ENCODE measurements around the gene UBA52.
A peak's percentile ranks its signal among the peaks of the same experiment; 100 is the strongest.

The UBA52 gene

GRCh38 chr19:18576383-18576782, 4.7 kb downstream of the UBA52 start:
- Histone ChIP-seq H3K4me3 (replicated peaks; ENCODE audit: insufficient read depth, low read length) (no peak overlapping the region), H3K27ac (replicated peaks) (no peak overlapping the region), H3K27me3 (ENCODE audit: insufficient read depth, poor library complexity, severe bottlenecking) (no peaks in the 10 kb centered on the region)
- DNase-seq (ENCODE audit: low read depth in 1 of 2, low spot score in 1 of 2) = no peak
- 0 out of 2 replicates have a peak, but pooled peaks have one; percentile 22 for TF ChIP-seq POLR2AphosphoS5 (IDR thresholded peaks at IDR 0.05; ENCODE audit: low read depth)
- TF ChIP-seq SPI1 (IDR thresholded peaks at IDR 0.05; ENCODE audit: borderline replicate concordance, low read depth) = no peak
- no peak for TF ChIP-seq CTCF (IDR thresholded peaks at IDR 0.05; ENCODE audit: insufficient read depth, low read length)
- TF ChIP-seq GABPA (IDR thresholded peaks at IDR 0.05; ENCODE audit: low read depth) = no peak

GRCh38 chr19:18577365-18577914, 5.8 kb downstream of the UBA52 start:
- Histone ChIP-seq H3K27me3 (ENCODE audit: insufficient read depth, poor library complexity, severe bottlenecking) (no peaks in the 10 kb centered on the region), H3K4me3 (replicated peaks; ENCODE audit: insufficient read depth, low read length) (no peak overlapping the region), H3K27ac (replicated peaks) (no peak overlapping the region)
- no peak for TF ChIP-seq GABPA (IDR thresholded peaks at IDR 0.05; ENCODE audit: low read depth)
- TF ChIP-seq REST (IDR thresholded peaks at IDR 0.05; ENCODE audit: insufficient replicate concordance, low read depth) = no peak
- TF ChIP-seq SPI1 (IDR thresholded peaks at IDR 0.05; ENCODE audit: borderline replicate concordance, low read depth) = no peak
- no peak for TF ChIP-seq CTCF (IDR thresholded peaks at IDR 0.05; ENCODE audit: insufficient read depth, low read length)
- no peak for TF ChIP-seq POLR2AphosphoS5 (IDR thresholded peaks at IDR 0.05; ENCODE audit: low read depth)
- DNase-seq (ENCODE audit: low read depth in 1 of 2, low spot score in 1 of 2) = no peak

- Histone ChIP-seq H3K4me3 (replicated peaks; ENCODE audit: insufficient read depth, low read length) (no peak overlapping the region), H3K27ac (replicated peaks) (no peak overlapping the region), H3K27me3 (ENCODE audit: insufficient read depth, poor library complexity, severe bottlenecking) (no peaks in the 10 kb centered on the region)
- TF ChIP-seq REST (IDR thresholded peaks at IDR 0.05; ENCODE audit: insufficient replicate concordance, low read depth) (no peak), SPI1 (IDR thresholded peaks at IDR 0.05; ENCODE audit: borderline replicate concordance, low read depth) (no peak), GABPA (IDR thresholded peaks at IDR 0.05; ENCODE audit: low read depth) (no peak), CTCF (IDR thresholded peaks at IDR 0.05; ENCODE audit: insufficient read depth, low read length) (no peak), POLR2AphosphoS5 (IDR thresholded peaks at IDR 0.05; ENCODE audit: low read depth) (no peak)
- no peak for DNase-seq (ENCODE audit: low read depth in 1 of 2, low spot score in 1 of 2)
Observed at GRCh38 chr19:18580311-18580710, 8.7 kb downstream of the UBA52 start.

- H3K27me3 ChIP-seq (ENCODE audit: insufficient read depth, poor library complexity, severe bottlenecking) = no peaks in the 10 kb centered on the region
- no peak overlapping the region for H3K4me3 ChIP-seq (replicated peaks; ENCODE audit: insufficient read depth, low read length)
- H3K27ac ChIP-seq (replicated peaks) = no peak overlapping the region
- DNase-seq (ENCODE audit: low read depth in 1 of 2, low spot score in 1 of 2) = peak in 1 of 2 experiments; percentile 51
- TF ChIP-seq POLR2AphosphoS5 (IDR thresholded peaks at IDR 0.05; ENCODE audit: low read depth) (no peak), SPI1 (IDR thresholded peaks at IDR 0.05; ENCODE audit: borderline replicate concordance, low read depth) (peak; percentile 40; the same call in 1 of the 2 replicates)
Observed at GRCh38 chr19:18586306-18586705, 14.6 kb downstream of the UBA52 start.

All from HL-60 (cell line).